Epidermal melanocyte (primary cell): ENCODE data around the gene LZTS3.
"Not testable (repeated sequence)": the region's sequence is repeated elsewhere in the genome, so short reads cannot be mapped to it uniquely, and the experiment has no call there.

Experiments used
- DNase-seq: peaks from one replicate; pipeline ENCODE4 v3.0.0; 2011; ENCODE audit warnings: low spot score; ENCODE audit not compliant: insufficient read length

Gene LZTS3

DNA sequence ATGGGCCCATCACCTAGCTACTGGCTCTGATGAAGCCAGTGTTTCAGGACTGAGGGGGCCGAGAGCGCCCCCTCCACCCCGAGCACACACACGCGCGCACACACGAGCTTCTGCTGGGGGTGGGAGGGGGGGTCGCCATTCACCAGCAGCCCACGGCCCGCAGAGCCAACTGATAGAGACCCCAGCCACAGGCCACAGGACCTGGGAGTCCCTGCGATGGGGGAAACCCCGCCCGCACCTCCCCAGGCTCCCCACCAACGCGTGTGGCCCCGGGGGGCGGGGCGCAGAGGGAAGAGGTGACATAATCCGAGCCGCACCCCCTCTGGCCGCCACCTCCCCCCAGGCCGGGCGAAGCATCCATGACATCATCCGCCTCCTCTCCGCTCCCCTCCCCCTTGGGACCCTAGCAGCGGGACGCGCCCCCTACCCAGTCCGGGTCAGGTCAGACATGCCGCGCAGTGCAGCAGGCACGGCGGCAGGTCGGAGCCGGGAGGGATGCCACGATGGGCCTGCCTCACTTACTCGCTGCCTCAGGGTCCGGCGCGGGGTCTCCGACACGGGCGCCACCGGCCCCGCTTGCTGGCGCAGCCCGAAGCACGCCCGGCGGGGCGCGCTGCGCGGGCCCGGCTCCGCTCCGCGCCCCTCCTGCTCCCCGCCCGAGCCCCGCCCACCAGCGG is at the start of gene LZTS3:
LZTS3 (minus strand) TSS at position 617 of the 677 bp plus-strand sequence. CDS start 6,386 bp downstream, outside the sequence.
- DNase-seq = peak; percentile 79

DNA sequence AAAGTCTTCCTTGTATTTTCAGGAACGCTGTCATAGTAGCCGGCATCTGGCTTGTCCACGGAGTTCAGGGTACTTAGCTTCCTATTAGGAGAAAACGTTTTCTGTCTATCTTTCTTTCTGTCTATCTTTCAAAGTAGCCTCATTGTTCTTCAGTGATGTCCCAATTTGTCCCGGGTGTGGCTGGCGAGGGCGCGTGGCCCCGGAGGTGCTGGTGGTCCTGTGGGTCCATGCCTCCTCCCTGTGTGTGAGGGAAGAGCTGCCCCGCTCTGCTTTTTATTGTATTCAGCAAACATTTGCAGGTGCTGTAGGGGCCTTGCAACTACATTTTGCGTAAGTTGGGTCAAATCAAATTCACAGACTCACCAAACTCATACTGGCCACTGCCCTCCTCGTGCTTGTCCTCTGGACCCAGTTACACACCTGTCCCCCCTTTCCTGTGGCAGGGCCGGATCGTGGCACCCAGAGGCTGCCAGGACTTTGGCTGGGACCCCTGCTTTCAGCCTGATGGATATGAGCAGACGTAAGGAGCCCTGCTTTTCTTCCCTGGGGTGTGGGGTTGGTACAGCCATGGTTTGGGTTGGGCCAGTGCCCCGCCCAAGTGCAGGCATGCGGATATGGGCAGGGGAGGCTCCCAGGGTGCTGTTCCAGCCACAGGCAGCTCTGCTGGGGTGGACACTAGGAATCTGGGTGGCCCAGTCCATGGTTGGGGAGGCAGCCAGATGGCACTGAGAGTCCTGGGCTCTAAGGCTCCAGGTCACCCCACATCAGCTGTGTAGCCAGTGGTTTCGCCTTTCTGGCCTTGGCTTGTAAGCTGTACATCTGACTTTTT is 48.3 kb upstream of the LZTS3 start:
- no peak for DNase-seq

DNA sequence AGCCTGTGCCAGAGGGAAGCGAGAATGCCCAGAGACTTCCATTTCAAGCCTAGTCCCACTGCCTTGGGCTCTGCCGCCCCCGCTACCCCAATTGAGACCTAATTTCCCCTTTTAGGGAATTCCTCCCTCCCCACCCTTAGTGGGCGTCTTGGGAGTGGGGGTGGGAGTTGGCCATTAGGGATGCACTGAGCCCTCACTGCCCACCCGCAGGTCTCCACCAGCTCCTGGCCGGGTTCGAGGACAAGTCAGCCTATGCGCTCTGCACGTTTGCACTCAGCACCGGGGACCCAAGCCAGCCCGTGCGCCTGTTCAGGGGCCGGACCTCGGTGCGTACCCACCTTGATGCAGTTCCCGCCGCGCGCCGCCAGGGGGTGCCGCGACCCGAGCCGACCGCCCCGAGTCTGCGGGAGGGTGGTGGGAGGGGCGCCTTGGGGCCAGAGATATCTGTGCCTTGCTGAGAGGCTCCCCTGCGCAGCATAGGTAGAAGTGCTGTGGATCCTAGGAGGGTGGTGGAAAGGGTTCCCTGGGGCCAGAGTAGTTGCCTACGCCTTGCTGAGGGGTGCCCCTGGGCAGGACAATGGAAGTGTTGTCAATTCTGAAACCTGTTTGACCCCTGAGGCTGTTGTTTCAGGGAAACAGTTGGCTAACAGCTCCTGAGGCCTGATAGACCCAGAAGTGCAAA is 45.1 kb upstream of the LZTS3 start:
- DNase-seq = peak; percentile 44

DNA sequence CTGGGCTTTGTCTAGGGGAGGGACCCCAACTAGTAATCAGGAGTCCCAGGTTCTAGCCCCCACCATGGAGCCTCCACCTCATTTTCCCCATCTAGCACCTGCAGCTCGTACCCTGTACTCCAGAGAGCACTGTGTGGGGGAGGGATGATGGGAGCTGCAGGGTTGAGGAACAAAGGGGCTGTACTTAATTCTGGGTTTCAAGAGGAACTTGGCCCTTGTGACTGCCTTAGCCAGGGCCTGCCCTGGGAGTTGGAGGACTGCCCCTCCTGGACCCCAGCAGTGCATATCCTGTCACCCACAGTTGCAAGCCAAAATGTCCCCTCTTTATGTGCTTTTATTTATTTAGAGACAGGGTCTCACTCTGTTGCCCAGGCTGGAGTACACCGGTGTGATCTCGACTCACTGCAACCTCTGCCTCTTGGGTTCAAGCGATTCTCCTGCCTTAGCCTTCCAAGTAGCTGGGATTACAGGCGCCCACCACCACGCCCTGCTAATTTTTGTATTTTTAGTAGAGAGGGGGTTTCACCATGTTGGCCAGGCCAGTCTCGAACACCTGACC is 42.1 kb upstream of the LZTS3 start:
- DNase-seq = not testable (repeated sequence)

DNA sequence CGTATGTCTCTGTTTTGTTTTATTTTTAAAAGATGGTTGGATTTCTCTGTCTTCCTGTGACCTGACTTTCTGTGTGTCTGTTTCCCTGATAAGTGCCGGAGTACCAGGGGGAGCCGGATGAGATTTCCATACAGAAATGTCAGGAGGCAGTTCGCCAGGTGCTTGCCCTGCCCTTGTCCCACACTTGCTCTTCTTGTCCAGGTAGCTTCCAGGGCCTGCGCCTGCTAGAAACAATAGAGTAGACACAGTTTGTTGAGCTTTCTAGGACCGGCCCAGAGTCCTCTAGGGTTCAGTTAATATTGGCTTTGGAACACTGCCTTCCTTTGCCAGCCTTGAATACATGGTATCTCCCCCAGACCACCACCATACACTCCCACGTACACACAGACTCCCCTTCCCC is 39.9 kb upstream of the LZTS3 start:
- no peak for DNase-seq

DNA sequence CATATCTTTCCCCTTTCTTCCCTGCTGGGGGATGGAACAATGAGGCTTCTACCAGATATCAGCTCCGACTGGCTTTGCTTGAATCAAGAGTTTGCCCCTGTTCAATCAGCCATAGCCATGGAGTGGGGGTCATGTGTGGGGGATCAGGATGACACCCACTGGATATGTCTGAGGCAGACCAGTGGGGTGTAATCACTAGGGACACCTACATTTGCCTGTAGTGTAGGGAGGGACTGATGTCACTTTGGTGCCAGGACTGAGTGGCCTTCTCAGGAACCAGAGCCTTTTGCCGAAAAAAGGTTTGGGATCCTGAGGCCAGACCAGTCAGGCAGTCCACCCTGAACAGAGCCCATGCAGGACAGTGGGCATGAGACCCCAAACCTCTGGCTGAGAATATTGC is 37.0 kb upstream of the LZTS3 start:
- no peak for DNase-seq

DNA sequence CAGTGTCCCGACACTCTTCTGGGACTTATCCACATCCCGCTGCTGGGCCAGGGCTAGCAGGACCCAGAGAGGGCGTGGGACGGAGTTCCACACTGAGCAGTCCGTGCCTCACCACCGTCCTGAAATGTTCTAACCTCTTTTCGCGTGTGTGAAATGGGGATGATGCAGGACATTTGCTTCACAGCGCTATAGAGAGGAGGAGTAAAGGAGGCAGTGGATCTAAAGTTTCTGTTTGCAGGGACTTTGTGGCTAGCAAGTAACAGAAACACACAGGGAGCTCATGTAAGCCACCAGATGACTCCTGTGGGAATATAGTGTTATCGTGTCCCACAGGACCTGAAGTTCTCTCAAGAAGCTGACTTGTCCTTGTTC is 36.6 kb upstream of the LZTS3 start:
- DNase-seq = no peak

DNA sequence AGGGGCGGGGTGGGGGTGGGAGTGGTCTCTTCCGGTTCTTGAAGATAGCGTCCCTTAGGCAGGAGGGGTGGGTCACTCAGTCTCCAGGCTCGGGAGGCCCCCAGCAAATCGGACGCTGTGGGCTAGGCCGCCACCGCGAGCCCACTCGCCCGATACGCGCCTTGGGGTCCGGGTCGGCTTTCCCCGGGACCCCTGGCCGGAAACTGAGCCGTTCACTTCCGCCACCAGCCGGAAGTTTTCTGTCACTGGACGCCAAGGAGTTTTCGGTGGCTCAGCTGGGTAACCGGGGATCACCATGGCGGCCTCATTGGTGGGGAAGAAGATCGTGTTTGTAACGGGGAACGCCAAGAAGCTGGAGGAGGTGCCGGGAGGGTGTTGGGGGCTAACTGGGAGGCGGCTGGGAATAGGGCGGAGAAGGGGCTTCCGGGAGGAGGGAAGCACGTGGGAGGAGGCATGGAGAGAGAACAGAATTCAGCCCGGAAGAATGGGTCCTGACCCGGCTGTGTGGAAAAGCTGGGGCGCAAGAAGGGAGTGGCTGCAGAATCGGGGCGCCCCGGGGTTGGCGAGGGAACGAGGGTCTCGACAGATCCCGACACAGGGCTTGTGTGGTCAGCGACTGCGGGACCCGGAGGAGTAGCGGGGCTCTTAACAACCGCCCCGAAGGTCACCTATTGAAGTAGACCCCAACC is 36.1 kb upstream of the LZTS3 start, which contains the start of gene ITPA:
ITPA (plus strand) TSS at position 242 of the 689 bp plus-strand sequence; CDS start at position 296, 54 bp downstream.
- peak; percentile 56 for DNase-seq

DNA sequence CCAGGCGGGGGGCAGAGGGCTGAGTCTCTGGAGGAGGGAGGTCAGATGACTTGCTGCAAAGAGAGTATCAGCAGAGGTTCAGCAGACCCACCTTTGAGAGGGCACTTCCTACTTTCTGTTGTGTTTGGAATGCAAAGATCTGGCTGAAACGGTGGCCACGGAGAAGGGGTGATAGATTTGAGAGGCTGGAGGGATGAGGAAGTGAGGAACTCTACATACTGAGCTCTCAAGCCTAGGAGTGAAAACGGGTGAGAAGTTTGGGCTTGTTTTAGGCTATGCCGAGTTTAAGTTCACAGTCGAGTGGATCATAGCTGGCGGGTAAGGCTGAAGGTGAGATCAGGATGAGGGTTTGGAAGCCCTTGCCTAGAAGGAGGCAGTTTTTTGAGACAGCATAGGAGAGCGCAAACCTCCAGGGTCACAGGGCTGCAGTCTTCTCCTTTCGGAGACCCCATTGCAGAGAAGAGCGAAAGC is 35.5 kb upstream of the LZTS3 start:
- no peak for DNase-seq

DNA sequence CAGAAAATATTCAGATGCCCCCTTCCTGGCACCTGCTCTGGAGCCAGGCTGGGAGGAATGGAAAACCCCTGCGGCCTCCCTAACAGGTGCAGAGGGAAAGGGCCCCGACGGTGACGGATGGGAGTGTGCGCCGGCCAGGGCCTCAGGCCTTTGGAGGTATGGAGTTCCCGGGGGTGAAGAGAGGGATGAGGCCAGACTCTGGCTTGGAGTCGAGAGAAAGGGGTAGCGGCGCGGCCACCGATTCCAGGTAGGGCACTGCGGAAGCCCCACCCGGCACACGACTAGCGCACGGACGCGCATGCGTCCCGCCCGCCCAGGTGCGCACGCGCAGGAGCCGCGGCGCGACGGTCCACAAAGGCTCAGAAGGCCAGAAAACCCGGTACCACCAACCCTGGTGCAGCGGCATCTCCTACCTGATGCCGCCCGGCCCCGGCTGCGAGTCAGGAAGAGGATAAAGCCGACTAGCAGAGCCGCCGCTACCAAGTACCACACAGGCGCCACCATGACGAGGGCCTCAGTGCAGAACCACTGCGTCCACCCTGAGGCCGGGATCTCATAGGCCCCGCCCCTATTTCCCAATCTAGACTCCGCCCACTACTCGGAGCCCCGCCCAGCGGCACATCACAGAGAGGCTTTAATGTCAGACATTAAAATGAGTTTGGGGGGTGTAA is 30.9 kb upstream of the LZTS3 start, which contains the start of gene DDRGK1:
DDRGK1 (minus strand) TSS at position 559 of the 671 bp plus-strand sequence; CDS start at position 504, 55 bp downstream.
- DNase-seq = peak; percentile 85

DNA sequence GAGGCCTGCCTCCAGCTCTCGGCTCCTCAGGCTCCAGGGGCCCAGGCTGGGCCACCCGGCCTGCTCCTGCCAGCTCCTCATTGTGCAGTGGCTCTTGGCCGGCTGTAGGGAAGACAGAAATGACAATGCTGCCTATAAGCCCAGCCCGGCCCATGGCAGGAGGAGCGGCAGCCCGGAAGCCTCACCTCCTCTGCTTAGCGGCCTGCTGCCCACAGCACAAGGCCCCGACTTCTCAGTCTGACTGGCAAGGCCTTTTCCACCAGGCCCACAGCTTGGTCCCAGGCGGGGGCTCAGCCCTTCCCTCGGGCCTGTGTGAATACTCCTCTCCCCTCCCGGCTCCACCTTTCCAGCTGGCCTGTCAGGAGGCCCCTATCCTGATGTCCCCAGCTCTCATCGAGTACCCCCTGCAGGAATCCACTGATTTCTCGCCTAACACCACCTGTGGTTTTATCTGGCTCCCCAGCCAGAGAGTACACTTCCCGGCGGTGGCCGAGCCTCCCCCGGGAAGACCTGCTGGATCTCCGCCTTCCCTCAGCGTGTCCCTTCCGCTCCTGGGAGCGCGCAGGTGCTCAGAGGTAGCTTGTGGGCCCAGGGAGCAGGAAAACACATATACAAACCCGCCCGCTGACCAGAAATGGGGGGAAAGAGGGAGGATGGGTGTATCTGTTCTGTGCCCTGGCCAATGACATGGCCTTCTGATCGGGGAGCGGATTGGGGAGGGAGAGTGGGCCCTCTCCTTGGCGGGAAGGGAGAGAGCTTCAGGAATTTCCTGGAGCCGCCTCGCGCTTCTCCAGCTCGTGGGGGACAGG is 30.2 kb upstream of the LZTS3 start:
- DNase-seq = no peak

DNA sequence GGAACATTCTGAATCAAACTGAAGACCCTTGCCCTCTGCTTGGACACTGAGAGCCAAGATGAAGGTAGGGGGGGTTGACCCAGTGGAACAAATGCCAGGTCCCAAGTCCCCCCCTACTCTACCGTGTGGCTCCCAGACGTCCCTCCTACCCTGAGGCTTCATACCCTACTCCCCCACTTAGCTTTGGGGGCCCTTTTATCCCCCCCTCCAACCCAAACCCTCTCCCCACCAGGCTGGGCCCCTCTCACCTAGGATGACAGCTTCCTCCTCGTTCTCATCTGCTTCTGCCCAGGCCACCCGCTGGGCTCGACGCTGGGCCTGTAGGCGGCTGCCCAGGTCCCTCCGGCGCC is 29.6 kb upstream of the LZTS3 start:
- no peak for DNase-seq

DNA sequence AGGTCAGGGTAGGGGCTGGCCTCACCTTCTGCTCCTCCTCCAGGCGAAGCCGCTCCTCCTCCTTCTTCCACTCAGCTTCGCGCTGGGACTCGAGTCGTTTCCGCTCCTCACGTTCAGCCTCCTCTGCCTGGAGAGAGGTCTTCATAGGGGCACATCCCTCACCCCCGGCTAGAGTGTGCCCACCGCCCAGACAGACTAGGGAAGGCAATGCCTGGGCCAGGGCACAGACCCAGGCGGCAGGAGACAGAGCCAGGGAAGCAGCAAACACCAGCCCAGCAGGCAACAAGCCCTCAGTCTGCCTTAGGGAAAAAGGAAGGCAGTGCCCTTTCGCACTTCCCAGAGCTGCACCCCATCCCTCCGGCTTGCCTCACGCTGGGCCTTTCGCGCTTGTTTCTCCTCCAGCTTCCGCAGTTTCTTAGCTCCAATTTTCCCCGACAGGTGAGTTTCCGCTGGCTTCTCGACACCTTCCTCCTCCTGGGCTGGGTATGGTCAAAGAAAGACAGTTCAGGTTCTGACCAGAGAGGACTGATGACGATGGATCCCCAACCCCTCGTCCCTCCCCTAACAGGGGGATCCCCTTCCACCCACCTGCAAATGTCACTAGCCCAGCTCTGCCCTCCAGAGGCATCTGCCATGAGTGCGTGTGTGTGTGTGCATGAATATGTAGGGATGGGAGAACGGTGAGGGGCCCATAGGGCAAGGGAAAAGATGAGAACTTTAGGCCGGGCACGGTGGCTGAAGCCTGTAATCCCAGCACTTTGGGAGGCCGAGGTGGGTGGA is 26.8 kb upstream of the LZTS3 start:
- no peak for DNase-seq

DNA sequence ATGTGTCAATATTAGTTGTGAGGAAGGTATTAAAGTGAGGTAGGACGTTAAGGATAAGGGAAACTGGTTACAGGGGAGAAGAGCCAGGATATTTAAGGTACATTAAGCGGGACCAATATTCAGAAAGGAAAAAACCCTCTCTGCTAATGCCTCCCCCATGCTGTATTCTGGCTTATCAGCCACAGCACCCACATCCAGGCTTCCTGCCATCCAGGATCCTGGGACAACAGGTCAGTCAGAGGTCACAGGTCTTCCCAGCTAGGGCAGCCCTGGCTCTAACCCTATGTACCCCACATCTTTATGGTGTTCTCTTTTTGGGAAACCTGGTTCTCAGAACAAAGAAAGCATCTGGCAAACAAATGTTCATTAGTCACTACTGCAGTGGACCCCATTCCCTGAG is 25.9 kb upstream of the LZTS3 start:
- no peak for DNase-seq

DNA sequence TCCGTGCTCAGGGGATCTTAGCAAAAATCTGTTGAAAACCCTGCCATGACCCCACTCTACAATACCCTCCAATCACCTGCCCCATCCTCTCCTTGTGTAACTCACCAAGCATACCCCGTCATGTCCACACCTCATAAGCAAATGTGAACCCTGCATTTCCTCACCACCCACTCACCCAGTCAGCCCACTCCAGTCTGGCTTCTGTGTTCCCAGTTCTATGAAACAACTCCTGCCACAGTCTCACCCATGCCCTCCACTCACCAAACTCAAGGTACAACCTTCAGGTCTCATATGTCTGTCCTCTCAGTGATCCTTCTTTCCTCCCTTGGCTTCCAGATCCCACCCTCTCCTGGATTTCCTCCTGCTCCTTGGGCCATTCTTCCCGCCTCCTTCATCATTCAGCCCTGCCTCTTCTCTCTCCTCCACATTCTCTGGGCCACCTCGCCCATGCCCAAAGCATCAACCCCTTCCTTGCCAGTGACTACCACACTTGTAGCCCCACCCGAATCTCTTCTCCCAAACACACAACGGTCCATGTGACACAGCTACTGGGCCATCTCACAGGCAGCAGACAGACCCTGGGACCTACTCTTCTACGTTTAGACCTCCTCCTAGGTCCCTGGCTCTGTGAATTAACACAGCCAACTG is 22.4 kb upstream of the LZTS3 start:
- no peak for DNase-seq

DNA sequence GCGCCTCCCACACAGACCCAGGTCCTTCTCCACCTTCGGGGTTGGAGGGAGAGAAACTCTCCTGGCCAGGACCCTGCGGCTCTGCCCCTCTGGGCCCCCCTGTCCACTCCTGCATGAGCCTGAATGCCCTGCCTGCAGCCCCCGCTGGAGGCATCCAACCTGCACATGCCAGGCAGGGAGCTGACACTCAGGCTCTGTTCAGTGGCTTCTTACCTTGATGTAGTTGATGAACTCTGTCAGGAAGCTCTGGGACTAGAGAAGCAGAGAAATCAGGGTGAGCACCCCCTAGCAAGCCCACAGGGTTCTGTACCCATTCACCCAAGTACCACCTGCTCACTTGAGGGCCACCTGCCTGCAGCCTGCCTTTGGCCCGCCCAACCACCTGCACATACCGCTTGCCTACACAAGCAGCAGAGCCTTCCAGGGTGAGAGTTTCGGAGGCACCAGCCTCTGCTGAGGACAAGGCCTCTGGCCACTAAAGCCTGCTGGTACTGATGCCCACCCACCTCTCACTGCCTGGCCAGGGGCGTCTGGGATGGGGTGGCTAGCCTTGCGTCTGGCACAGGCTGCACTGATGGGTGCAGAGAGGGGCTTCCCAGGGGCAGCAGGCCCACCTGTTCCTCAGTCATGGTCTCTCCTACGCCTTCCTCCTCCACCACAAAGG is 21.4 kb upstream of the LZTS3 start:
- no peak for DNase-seq

DNA sequence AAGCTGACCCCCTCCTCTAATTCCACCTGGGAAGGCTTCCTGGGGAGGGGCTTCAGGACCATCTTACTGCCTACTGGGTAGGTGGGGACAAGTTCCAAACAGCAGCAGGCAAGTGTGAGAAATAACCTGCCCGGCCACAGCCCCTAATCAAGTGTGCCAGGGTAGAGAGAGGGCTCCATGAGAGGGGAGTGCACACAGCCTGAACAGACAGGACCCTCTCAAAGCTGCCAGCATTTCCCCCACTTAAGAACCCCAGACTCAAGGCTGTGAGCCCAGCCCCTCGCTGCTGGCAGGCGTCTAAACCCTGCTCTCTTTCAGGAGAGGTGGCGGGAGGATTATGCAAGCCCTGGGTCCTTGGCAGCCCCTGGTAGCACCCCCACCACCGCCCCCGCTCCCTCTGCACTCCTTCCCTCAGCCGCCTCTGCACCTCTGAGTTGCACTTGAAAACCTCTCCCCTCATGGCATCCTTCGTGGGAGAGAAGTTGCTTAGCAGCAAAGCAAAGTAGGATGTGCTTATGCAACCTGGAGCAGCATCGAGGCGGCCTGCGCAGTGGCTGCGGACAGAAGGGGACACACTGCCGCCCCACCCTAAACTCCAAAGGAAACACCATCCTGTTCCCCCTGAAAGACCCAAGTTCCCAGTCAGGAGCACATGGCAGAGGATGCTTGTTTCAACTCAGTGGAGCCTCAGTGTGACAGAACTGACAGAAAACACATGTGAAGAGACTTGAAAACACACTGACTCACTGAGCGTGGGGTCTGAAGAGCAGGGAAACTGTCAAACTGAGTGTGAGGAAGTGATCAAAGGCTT is 20.7 kb upstream of the LZTS3 start:
- DNase-seq = no peak
